ENCODE data around the gene CENPO. TPM values are rescaled to one million over a fixed set of nuclear protein-coding genes. Genes with fewer than 3 reads are reported as not detected.

The CENPO gene
- total RNA-seq, 2 experiments from 2014 or later, result 53.6 to 59.2 TPM

GRCh38 chr2:24761866-24762265 lies 31.4 kb upstream of the CENPO start:
- no peaks in the 10 kb centered on the region for H3K9me3 ChIP-seq (ENCODE audit: low read length)
- intact Hi-C loops (cut with micrococcal nuclease; ENCODE audit: unreplicated experiment), result no loop called here
- no peaks in the 10 kb centered on the region for H3K9me2 ChIP-seq (ENCODE audit: insufficient read depth, low read length)
- CTCF ChIA-PET (ENCODE audit: unreplicated experiment), result interaction anchor here (0.6 kb wide), 1 partner anchor 48 kb away, joined by 3 read pairs; no protein-coding TSS in a partner anchor
- no peak overlapping the region for H2AFZ ChIP-seq (ENCODE audit: low read length)
- no peak overlapping the region for H3K4me3 ChIP-seq (ENCODE audit: low read depth, low read length, poor library complexity, severe bottlenecking)
- peaks cover 12% of the 10 kb centered on the region; the same call in 1 of the 2 replicates for H3K36me3 ChIP-seq (ENCODE audit: insufficient read depth, low read length)
- no peak overlapping the region for H3K4me2 ChIP-seq (ENCODE audit: low read length)
- no peaks in the 10 kb centered on the region for H4K20me1 ChIP-seq (ENCODE audit: insufficient read depth, low read length)
- no peak overlapping the region for H3K27ac ChIP-seq (ENCODE audit: low read depth, low read length, poor library complexity, severe bottlenecking)
- BruUV-seq (replicated peaks), result no TSS peak
- no peaks in the 10 kb centered on the region for H3K4me1 ChIP-seq (ENCODE audit: insufficient read depth, low read length, poor library complexity, severe bottlenecking)
- POLR2A ChIA-PET, result interaction anchor here (0.6 to 2.2 kb wide), 4 partner anchors 13 to 35 kb away, joined by 3 to 4 read pairs (median 4); no protein-coding TSS in a partner anchor
- H3K79me2 ChIP-seq (ENCODE audit: insufficient read depth, low read depth, low read length), result no peaks in the 10 kb centered on the region
- TF ChIP-seq, protein P1, sequence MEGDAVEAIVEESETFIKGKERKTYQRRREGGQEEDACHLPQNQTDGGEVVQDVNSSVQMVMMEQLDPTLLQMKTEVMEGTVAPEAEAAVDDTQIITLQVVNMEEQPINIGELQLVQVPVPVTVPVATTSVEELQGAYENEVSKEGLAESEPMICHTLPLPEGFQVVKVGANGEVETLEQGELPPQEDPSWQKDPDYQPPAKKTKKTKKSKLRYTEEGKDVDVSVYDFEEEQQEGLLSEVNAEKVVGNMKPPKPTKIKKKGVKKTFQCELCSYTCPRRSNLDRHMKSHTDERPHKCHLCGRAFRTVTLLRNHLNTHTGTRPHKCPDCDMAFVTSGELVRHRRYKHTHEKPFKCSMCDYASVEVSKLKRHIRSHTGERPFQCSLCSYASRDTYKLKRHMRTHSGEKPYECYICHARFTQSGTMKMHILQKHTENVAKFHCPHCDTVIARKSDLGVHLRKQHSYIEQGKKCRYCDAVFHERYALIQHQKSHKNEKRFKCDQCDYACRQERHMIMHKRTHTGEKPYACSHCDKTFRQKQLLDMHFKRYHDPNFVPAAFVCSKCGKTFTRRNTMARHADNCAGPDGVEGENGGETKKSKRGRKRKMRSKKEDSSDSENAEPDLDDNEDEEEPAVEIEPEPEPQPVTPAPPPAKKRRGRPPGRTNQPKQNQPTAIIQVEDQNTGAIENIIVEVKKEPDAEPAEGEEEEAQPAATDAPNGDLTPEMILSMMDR (conservative IDR thresholded peaks at IDR 0.05; ENCODE audit: low read length), result no peak
- no peak for TF ChIP-seq EZH2phosphoT487 (IDR thresholded peaks at IDR 0.05; ENCODE audit: borderline replicate concordance, low read depth, low read length)
- no peak for DNase-seq (ENCODE audit: low spot score)

GRCh38 chr2:24762518-24762917 lies 30.7 kb upstream of the CENPO start:
- Histone ChIP-seq H3K9me2 (ENCODE audit: insufficient read depth, low read length) (no peaks in the 10 kb centered on the region), H3K4me3 (ENCODE audit: low read depth, low read length, poor library complexity, severe bottlenecking) (no peak overlapping the region), H3K36me3 (ENCODE audit: insufficient read depth, low read length) (peaks cover 12% of the 10 kb centered on the region; the same call in 1 of the 2 replicates), H3K4me1 (ENCODE audit: insufficient read depth, low read length, poor library complexity, severe bottlenecking) (no peaks in the 10 kb centered on the region), H3K9me3 (ENCODE audit: low read length) (no peaks in the 10 kb centered on the region), H2AFZ (ENCODE audit: low read length) (no peak overlapping the region), H3K4me2 (ENCODE audit: low read length) (no peak overlapping the region), H4K20me1 (ENCODE audit: insufficient read depth, low read length) (no peaks in the 10 kb centered on the region), H3K79me2 (ENCODE audit: insufficient read depth, low read depth, low read length) (no peaks in the 10 kb centered on the region), H3K27ac (ENCODE audit: low read depth, low read length, poor library complexity, severe bottlenecking) (no peak overlapping the region)
- TF ChIP-seq, protein P1 (conservative IDR thresholded peaks at IDR 0.05; ENCODE audit: low read length), result no peak
- intact Hi-C loops (cut with micrococcal nuclease; ENCODE audit: unreplicated experiment), result no loop called here
- BruUV-seq (replicated peaks), result no TSS peak
- CTCF ChIA-PET (ENCODE audit: unreplicated experiment), result no interaction called here
- DNase-seq (ENCODE audit: low spot score), result no peak
- POLR2A ChIA-PET, result interaction anchor here (0.6 to 2.2 kb wide), 3 partner anchors 22 to 36 kb away, joined by 3 to 4 read pairs (median 4); no protein-coding TSS in a partner anchor

DNA sequence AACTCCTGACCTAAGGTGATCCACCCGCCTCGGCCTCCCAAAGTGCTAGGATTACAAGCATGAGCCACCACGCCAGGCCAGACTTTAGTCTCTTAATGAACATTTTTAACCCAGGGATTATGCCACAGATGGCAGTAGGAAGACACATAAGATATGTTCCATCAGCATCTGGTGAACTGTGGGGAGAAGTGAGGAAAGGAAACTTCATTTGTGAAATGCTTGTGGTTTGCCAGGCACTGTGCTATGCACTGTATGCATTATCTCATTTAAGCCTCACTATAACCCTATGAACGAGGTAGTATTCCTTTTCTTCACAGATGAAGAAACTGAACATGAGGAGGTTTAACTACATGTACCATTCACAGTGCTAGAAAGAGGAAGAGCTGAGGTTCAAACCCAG lies 29.4 kb upstream of the CENPO start:
- CTCF ChIA-PET (ENCODE audit: unreplicated experiment), result interaction anchor here (0.6 kb wide), 1 partner anchor 178 kb away, joined by 3 read pairs; no protein-coding TSS in a partner anchor

More for the DNA sequence above, 29.4 kb upstream of the CENPO start:
- no peaks in the 10 kb centered on the region for H3K9me2 ChIP-seq (ENCODE audit: insufficient read depth, low read length)
- no peaks in the 10 kb centered on the region for H4K20me1 ChIP-seq (ENCODE audit: insufficient read depth, low read length)
- no peak overlapping the region for H3K4me2 ChIP-seq (ENCODE audit: low read length)
- no peaks in the 10 kb centered on the region for H3K9me3 ChIP-seq (ENCODE audit: low read length)
- no peaks in the 10 kb centered on the region for H3K4me1 ChIP-seq (ENCODE audit: insufficient read depth, low read length, poor library complexity, severe bottlenecking)
- TF ChIP-seq EZH2phosphoT487 (IDR thresholded peaks at IDR 0.05; ENCODE audit: borderline replicate concordance, low read depth, low read length), result no peak
- TF ChIP-seq, protein P1 (conservative IDR thresholded peaks at IDR 0.05; ENCODE audit: low read length), result no peak
- intact Hi-C loops (cut with micrococcal nuclease; ENCODE audit: unreplicated experiment), result no loop called here
- no TSS peak for BruUV-seq (replicated peaks)
- peaks cover 10% of the 10 kb centered on the region; the same call in 1 of the 2 replicates for H3K36me3 ChIP-seq (ENCODE audit: insufficient read depth, low read length)
- POLR2A ChIA-PET, result no interaction called here
- no peak overlapping the region for H2AFZ ChIP-seq (ENCODE audit: low read length)
- no peak overlapping the region for H3K4me3 ChIP-seq (ENCODE audit: low read depth, low read length, poor library complexity, severe bottlenecking)
- no peaks in the 10 kb centered on the region for H3K79me2 ChIP-seq (ENCODE audit: insufficient read depth, low read depth, low read length)
- no peak overlapping the region for H3K27ac ChIP-seq (ENCODE audit: low read depth, low read length, poor library complexity, severe bottlenecking)
- DNase-seq (ENCODE audit: low spot score), result no peak
